ENCODE measurements around the gene CHORDC1. TPM values are rescaled to one million over a fixed set of nuclear protein-coding genes. Genes with fewer than 3 reads are reported as not detected.
"Not testable (repeated sequence)": the region's sequence is repeated elsewhere in the genome, so short reads cannot be mapped to it uniquely, and the experiment has no call there.

CHORDC1 gene
- total and polyA plus RNA-seq, 10 donors: 21.0 to 82.6 (median 44.7) TPM

- WGBS, 5 donors: 88 to 94% (median 93%) methylated on average over 2 of the region's 2 CpGs
- Histone ChIP-seq H3K27me3 (replicated peaks in 1 of 7) (no peaks in the 10 kb centered on the region), H3K9me3 (no peaks in the 10 kb centered on the region), H3K36me3 (peaks cover 0 to 99% (median 54%) of the 10 kb centered on the region in 6 donors), H3K27ac (no peak overlapping the region), H3K4me1 (peaks cover 0 to 12% (median 0%) of the 10 kb centered on the region in 6 donors), H3K4me3 (no peak overlapping the region)
- DNase-seq: no peak
- TF ChIP-seq POLR2A (IDR thresholded peaks at IDR 0.05) (no peak), POLR2AphosphoS5 (IDR thresholded peaks at IDR 0.05) (no peak)
- TF ChIP-seq, protein P1, sequence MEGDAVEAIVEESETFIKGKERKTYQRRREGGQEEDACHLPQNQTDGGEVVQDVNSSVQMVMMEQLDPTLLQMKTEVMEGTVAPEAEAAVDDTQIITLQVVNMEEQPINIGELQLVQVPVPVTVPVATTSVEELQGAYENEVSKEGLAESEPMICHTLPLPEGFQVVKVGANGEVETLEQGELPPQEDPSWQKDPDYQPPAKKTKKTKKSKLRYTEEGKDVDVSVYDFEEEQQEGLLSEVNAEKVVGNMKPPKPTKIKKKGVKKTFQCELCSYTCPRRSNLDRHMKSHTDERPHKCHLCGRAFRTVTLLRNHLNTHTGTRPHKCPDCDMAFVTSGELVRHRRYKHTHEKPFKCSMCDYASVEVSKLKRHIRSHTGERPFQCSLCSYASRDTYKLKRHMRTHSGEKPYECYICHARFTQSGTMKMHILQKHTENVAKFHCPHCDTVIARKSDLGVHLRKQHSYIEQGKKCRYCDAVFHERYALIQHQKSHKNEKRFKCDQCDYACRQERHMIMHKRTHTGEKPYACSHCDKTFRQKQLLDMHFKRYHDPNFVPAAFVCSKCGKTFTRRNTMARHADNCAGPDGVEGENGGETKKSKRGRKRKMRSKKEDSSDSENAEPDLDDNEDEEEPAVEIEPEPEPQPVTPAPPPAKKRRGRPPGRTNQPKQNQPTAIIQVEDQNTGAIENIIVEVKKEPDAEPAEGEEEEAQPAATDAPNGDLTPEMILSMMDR (IDR thresholded peaks at IDR 0.05 in 8 of 11, conservative IDR thresholded peaks at IDR 0.05 in 3 of 11): no peak
- intact Hi-C loops (cut with DNase I; ENCODE audit: low total_unique reads): no loop called here
Observed at GRCh38 chr11:90208857-90209256, 14.0 kb downstream of the CHORDC1 start.

- H3K36me3 ChIP-seq: peaks cover 0 to 99% (median 55%) of the 10 kb centered on the region in 6 donors
- H3K27ac ChIP-seq; DNase-seq; H3K27me3 ChIP-seq (replicated peaks in 1 of 7); H3K9me3 ChIP-seq; H3K4me3 ChIP-seq; intact Hi-C loops (cut with DNase I; ENCODE audit: low total_unique reads): not testable (repeated sequence)
- WGBS, 5 donors: 91 to 97% (median 96%) methylated on average over 10 of the region's 10 CpGs
- peaks cover 0 to 12% (median 0%) of the 10 kb centered on the region in 6 donors for H3K4me1 ChIP-seq
Observed at GRCh38 chr11:90207992-90208391, 14.9 kb downstream of the CHORDC1 start.

- TF ChIP-seq, protein P1 (IDR thresholded peaks at IDR 0.05 in 8 of 11, conservative IDR thresholded peaks at IDR 0.05 in 3 of 11): peak in 10 of 11 experiments; percentile 54 to 84 (median 77)
- no peak for TF ChIP-seq POLR2A (IDR thresholded peaks at IDR 0.05)
- intact Hi-C loops (cut with DNase I; ENCODE audit: low total_unique reads): no loop called here
- Histone ChIP-seq H3K9me3 (no peaks in the 10 kb centered on the region), H3K27ac (no peak overlapping the region), H3K4me3 (no peak overlapping the region), H3K36me3 (peaks cover 0 to 99% (median 62%) of the 10 kb centered on the region in 6 donors), H3K27me3 (replicated peaks in 1 of 7) (no peaks in the 10 kb centered on the region), H3K4me1 (peaks cover 0 to 12% (median 0%) of the 10 kb centered on the region in 6 donors)
- WGBS, 5 donors: 25 to 34% (median 31%) methylated on average over 3 of the region's 3 CpGs
- no peak for DNase-seq
Observed at GRCh38 chr11:90204832-90205646, 17.8 kb downstream of the CHORDC1 start.

GRCh38 chr11:90204407-90204806 lies 18.4 kb downstream of the CHORDC1 start:
- Histone ChIP-seq H3K27ac (no peak overlapping the region), H3K27me3 (replicated peaks in 1 of 7) (no peaks in the 10 kb centered on the region), H3K9me3 (no peaks in the 10 kb centered on the region), H3K4me1 (peaks cover 0 to 12% (median 0%) of the 10 kb centered on the region in 6 donors), H3K36me3 (peaks cover 0 to 98% (median 56%) of the 10 kb centered on the region in 6 donors), H3K4me3 (no peak overlapping the region)
- TF ChIP-seq, protein P1 (IDR thresholded peaks at IDR 0.05 in 8 of 11, conservative IDR thresholded peaks at IDR 0.05 in 3 of 11): no peak
- TF ChIP-seq POLR2A (IDR thresholded peaks at IDR 0.05): no peak
- no peak for TF ChIP-seq POLR2AphosphoS5 (IDR thresholded peaks at IDR 0.05)
- intact Hi-C loops (cut with DNase I; ENCODE audit: low total_unique reads): no loop called here
- WGBS, 5 donors: 92 to 97% (median 96%) methylated on average over 13 of the region's 13 CpGs
- DNase-seq: no peak

Data from spleen (tissue), 11 donors.